GM23338 (cell line): Measurements from ENCODE around the gene LAMA4. TPM values are rescaled to one million over a fixed set of nuclear protein-coding genes. Genes with fewer than 3 reads are reported as not detected.

Experiments used
- ATAC-seq: fragments of 200-7000 bp; cut with Tn5 transposase; 3 replicates; pipeline ENCODE4 v1.9.1; 2020
- DNase-seq: peaks from one replicate; pipeline ENCODE4 v3.0.0-alpha.2; 2015; ENCODE audit warnings: low spot score
- H2AFZ ChIP-seq: fragments of 200-600 bp; sonication (generic); 2 replicates; pipeline ENCODE4 v1.8.0; 2016; ENCODE audit warnings: antibody characterized with exemption, mild to moderate bottlenecking, moderate library complexity
- H3F3A ChIP-seq: fragments of 200-600 bp; sonication (generic); replicated peaks from 2 replicates; pipeline ENCODE4 v1.8.0; 2017; ENCODE audit warnings: antibody characterized with exemption, mixed run types, low read depth
- H3K27ac ChIP-seq: fragments of 200-600 bp; sonication (generic); 2 replicates; pipeline ENCODE4 v1.6.1; 2016; ENCODE audit warnings: low read depth
- H3K27me3 ChIP-seq: fragments of 200-600 bp; sonication (generic); 2 replicates; pipeline ENCODE4 v1.8.0; 2016; ENCODE audit warnings: mild to moderate bottlenecking, mixed run types, moderate library complexity; ENCODE audit not compliant: insufficient read depth
- H3K36me3 ChIP-seq: fragments of 200-600 bp; sonication (generic); 2 replicates; pipeline ENCODE4 v1.8.0; 2016; ENCODE audit warnings: mild to moderate bottlenecking; ENCODE audit not compliant: insufficient read depth
- H3K4me1 ChIP-seq: fragments of 200-600 bp; sonication (generic); 2 replicates; pipeline ENCODE4 v1.8.0; 2016; ENCODE audit warnings: mild to moderate bottlenecking, moderate library complexity; ENCODE audit not compliant: insufficient read depth
- H3K4me2 ChIP-seq: fragments of 200-600 bp; sonication (generic); 2 replicates; pipeline ENCODE4 v1.7.1; 2017; ENCODE audit warnings: mixed run types
- H3K4me3 ChIP-seq: fragments of 200-600 bp; sonication (generic); 2 replicates; pipeline ENCODE4 v1.6.1; 2016; ENCODE audit warnings: mixed run types
- H3K79me2 ChIP-seq: fragments of 200-600 bp; sonication (generic); replicated peaks from 2 replicates; pipeline ENCODE4 v1.8.0; 2017; ENCODE audit warnings: mild to moderate bottlenecking; ENCODE audit not compliant: insufficient read depth
- H3K9me2 ChIP-seq: fragments of 200-600 bp; sonication (generic); 2 replicates; pipeline ENCODE4 v1.8.0; 2017; ENCODE audit not compliant: insufficient read depth
- H4K20me1 ChIP-seq: fragments of 200-600 bp; sonication (generic); replicated peaks from 2 replicates; pipeline ENCODE4 v1.8.0; 2017; ENCODE audit warnings: mild to moderate bottlenecking; ENCODE audit not compliant: insufficient read depth
- H3K27ac Mint-ChIP-seq: 2 replicates; pipeline ENCODE4 v1.8.0; 2020; ENCODE audit warnings: inconsistent platforms, mild to moderate bottlenecking, moderate library complexity, mixed read lengths
- H3K27me3 Mint-ChIP-seq: 3 replicates; pipeline ENCODE4 v1.8.0; 2022; ENCODE audit warnings: low read depth, mild to moderate bottlenecking, moderate library complexity, mixed read lengths, inconsistent platforms; ENCODE audit not compliant: insufficient read depth, poor library complexity
- H3K36me3 Mint-ChIP-seq: 3 replicates; pipeline ENCODE4 v1.8.0; 2021; ENCODE audit warnings: low read depth, mild to moderate bottlenecking, inconsistent platforms, moderate library complexity, mixed read lengths
- H3K4me1 Mint-ChIP-seq: 3 replicates; pipeline ENCODE4 v1.8.0; 2020; ENCODE audit warnings: mild to moderate bottlenecking, inconsistent platforms, mixed read lengths
- H3K4me3 Mint-ChIP-seq: 3 replicates; pipeline ENCODE4 v1.8.0; 2021; ENCODE audit warnings: moderate library complexity, mild to moderate bottlenecking, inconsistent platforms, mixed read lengths
- H3K9me3 Mint-ChIP-seq: 3 replicates; pipeline ENCODE4 v1.8.0; 2020; ENCODE audit warnings: moderate library complexity, mild to moderate bottlenecking, inconsistent platforms, mixed read lengths
- CREB1 ChIP-seq: fragments of 250-450 bp; sonication (Bioruptor Pico); IDR thresholded peaks from 2 replicates; pipeline ENCODE4 v1.5.0; 2020; ENCODE audit warnings: low read depth, mild to moderate bottlenecking, moderate library complexity
- CTCF ChIP-seq, 2 experiments: fragments of 200-600 bp in 1 of 2; sonication (generic) in 1 of 2; conservative IDR thresholded peaks; 2 replicates each; pipeline versions ENCODE4 v1.5.1 to v1.6.1; 2016 to 2017; ENCODE audit warnings: antibody characterized with exemption in 2 of 2, low read depth in 2 of 2, mild to moderate bottlenecking in 2 of 2, moderate library complexity in 1 of 2
- ETS1 ChIP-seq: IDR thresholded peaks from 2 replicates; pipeline ENCODE4 v1.6.1; 2016; ENCODE audit warnings: antibody characterized with exemption
- EZH2 ChIP-seq: fragments of 200-600 bp; sonication (generic); IDR thresholded peaks from one replicate; pipeline ENCODE4 v1.8.0; 2017; ENCODE audit warnings: antibody characterized with exemption, mild to moderate bottlenecking, low read depth; ENCODE audit not compliant: unreplicated experiment
- EZH2phosphoT487 ChIP-seq: fragments of 200-600 bp; sonication (generic); IDR thresholded peaks from one replicate; pipeline ENCODE4 v1.8.1; 2018; ENCODE audit warnings: antibody characterized with exemption; ENCODE audit not compliant: unreplicated experiment
- JUNB ChIP-seq: IDR thresholded peaks from one replicate; pipeline ENCODE4 v1.6.1; 2016; ENCODE audit warnings: antibody characterized with exemption; ENCODE audit not compliant: unreplicated experiment
- NANOG ChIP-seq: IDR thresholded peaks from 2 replicates; pipeline ENCODE4 v1.6.1; 2016; ENCODE audit warnings: antibody characterized with exemption, borderline replicate concordance
- POLR2AphosphoS5 ChIP-seq: IDR thresholded peaks from 2 replicates; pipeline ENCODE4 v1.6.1; 2016; ENCODE audit warnings: antibody characterized with exemption, low read depth
- REST ChIP-seq: IDR thresholded peaks from one replicate; pipeline ENCODE4 v1.6.1; 2018; ENCODE audit warnings: antibody characterized with exemption; ENCODE audit not compliant: unreplicated experiment
- STAT1 ChIP-seq: IDR thresholded peaks from one replicate; pipeline ENCODE4 v1.6.1; 2016; ENCODE audit warnings: antibody characterized with exemption; ENCODE audit not compliant: unreplicated experiment
- ZNF114 ChIP-seq: fragments of 250-450 bp; sonication (Bioruptor Pico); IDR thresholded peaks from 2 replicates; pipeline ENCODE4 v1.5.0; 2020; ENCODE audit warnings: mild to moderate bottlenecking, moderate library complexity
- ZNF331 ChIP-seq: fragments of 250-450 bp; sonication (Bioruptor Pico); IDR thresholded peaks from 2 replicates; pipeline ENCODE4 v1.5.0; 2020; ENCODE audit warnings: low read depth, mild to moderate bottlenecking, moderate library complexity
- ZNF462 ChIP-seq: fragments of 250-450 bp; sonication (Bioruptor Pico); IDR thresholded peaks from 2 replicates; pipeline ENCODE4 v1.5.0; 2020; ENCODE audit warnings: mild to moderate bottlenecking, moderate library complexity
- polyA plus RNA-seq: library from polyadenylated mRNA; unstranded; fragments of >200 nt; fragmentation: Nextera tagmentation; extraction: Ambion mirVana; gene quantifications from 2 replicates; pipeline ENCODE4 v1.2.1, GENCODE V29; 2016
- total RNA-seq: library from RNA; depleted of rRNA; stranded (reverse); fragments of >200 nt; shearing (Covaris generic); gene quantifications from 2 replicates; pipeline ENCODE4 v1.2.3, GENCODE V29; 2014

LAMA4 gene
- total and polyA plus RNA-seq, 2 experiments from 2014 or later, result 1.7 to 2.8 TPM

GRCh38 chr6:112296694-112297093 lies 42.3 kb upstream of the LAMA4 start:
- Histone ChIP-seq H3K27ac (no peak overlapping the region), H2AFZ (no peak overlapping the region), H3K27me3 (no peaks in the 10 kb centered on the region), H4K20me1 (no peaks in the 10 kb centered on the region), H3K79me2 (no peaks in the 10 kb centered on the region), H3K4me1 (no peaks in the 10 kb centered on the region), H3K36me3 (no peaks in the 10 kb centered on the region), H3F3A (no peaks in the 10 kb centered on the region), H3K9me2 (peaks cover 11% of the 10 kb centered on the region; the same call in 1 of the 2 replicates), H3K4me3 (no peak overlapping the region), H3K4me2 (no peak overlapping the region)
- ATAC-seq (no peak), DNase-seq (no peak)
- H3K27ac Mint-ChIP-seq, result no peak overlapping the region
- no peak overlapping the region for H3K4me3 Mint-ChIP-seq
- H3K4me1 Mint-ChIP-seq, result peaks cover 2% of the 10 kb centered on the region; the same call in 2 of the 3 replicates
- H3K9me3 Mint-ChIP-seq, result no peaks in the 10 kb centered on the region
- TF ChIP-seq POLR2AphosphoS5 (no peak), EZH2 (no peak), EZH2phosphoT487 (no peak), STAT1 (no peak), ZNF462 (CRISPR knock-in tag) (no peak), CTCF (conservative IDR thresholded peaks at IDR 0.05; ENCODE audit: low read depth in 2 of 2) (no peak), ZNF331 (CRISPR knock-in tag) (no peak), ZNF114 (no peak), NANOG (no peak), ETS1 (no peak), JUNB (no peak), CREB1 (CRISPR knock-in tag) (no peak), REST (no peak)
- no peaks in the 10 kb centered on the region for H3K36me3 Mint-ChIP-seq
- H3K27me3 Mint-ChIP-seq, result peaks cover 3% of the 10 kb centered on the region
